Measurements from ENCODE around the gene TSPAN18.
A peak's percentile ranks its signal among the peaks of the same experiment; 100 is the strongest.

TSPAN18 gene

DNA sequence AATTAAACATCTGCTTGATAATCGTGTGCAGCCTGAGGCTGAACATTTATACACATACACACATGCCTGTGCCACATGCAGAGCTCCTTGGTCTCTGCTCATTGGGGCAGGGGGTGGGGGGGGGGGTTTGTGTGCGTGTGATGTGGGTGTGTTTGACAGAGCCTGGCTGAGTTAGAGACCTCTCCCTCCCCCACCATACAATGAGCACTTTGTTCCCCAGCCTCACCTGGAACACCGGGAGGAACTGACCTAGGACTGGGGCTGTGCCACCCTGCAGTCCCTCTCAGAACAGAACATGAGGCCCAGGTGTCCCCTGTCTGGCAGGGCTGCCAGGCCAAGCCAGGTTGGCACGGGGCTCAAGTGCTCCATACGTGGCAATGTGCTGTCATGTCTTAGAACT lies 127.3 kb downstream of the TSPAN18 start:
- no peak for DNase-seq

DNA sequence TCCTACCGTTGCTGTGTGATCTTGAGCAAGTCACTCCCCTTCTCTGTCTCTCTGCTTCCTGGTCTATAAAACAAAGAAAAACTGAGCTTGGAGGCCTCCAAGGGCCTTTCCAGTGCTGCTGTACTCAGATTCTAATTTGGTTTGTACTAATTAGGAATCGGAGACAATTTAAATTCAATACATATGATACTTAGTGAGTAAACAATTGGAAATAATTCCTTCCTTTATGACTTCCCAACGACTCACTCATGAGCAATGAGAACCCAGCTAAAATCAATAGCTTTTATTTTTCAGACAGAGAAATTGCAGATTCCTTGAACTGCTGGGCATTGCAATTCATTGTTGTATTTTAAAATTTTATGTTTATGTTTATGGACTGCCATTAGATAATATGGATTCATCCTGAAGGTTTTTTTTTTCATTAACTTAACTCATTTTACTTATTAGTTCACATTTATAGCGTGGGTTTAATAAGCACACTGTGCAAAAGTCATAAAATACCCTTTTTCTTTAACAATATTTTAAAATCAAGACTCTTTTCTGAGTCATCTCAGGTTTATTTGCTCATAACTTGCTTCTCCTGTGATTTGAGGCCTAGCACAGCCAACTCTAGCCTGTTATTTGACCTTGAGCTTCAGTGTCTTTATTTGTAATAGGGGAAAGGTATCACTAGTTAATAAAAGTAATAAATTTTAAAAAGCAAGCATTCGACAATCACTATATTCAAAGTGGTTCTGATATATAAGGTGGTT lies 128.2 kb downstream of the TSPAN18 start:
- no peak for DNase-seq

DNA sequence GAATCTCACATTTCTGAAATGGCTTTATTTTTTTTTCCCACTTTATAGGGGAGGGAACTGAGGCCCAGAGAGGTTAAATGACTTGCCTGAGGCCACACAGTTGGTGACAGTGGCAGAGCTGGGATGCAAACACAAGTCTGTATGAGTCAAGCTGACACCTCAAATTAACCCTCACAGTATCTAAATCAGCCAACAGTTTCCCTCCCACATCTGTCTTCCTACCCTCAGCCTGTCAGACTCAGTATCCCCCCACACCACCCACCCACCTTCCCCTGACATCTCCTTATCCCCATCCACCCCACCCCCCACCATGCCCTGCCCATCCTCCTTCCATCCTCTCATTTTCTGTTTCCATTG lies 128.7 kb downstream of the TSPAN18 start:
- no peak for DNase-seq

DNA sequence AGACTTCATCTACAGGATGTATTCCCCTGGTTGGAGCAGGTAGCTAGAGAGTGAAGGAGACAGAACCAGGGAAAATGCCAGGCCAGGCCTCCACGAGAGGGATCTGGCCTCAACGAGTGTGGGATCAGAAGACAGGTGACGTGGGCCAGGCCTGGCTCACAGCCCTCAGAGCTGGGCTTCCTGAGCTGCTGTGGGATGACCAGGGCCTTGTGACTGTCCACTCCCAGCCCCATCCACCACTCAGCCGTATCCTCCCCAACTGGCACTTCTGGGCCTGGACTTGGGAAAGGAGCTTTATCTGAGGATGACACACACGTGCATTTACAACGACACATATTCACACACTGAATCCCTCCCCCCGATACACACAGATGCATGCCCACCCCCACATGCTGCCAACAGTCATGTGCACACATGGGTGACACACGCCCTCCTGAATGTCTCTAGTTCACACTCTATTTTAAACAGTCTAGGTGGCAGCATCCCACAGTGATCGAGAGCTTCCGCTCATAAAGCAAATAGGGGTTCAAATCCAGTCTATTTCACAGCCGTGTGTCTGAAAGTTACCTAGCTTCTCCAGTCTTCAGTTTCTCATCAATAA lies 130.8 kb downstream of the TSPAN18 start:
- DNase-seq: no peak

DNA sequence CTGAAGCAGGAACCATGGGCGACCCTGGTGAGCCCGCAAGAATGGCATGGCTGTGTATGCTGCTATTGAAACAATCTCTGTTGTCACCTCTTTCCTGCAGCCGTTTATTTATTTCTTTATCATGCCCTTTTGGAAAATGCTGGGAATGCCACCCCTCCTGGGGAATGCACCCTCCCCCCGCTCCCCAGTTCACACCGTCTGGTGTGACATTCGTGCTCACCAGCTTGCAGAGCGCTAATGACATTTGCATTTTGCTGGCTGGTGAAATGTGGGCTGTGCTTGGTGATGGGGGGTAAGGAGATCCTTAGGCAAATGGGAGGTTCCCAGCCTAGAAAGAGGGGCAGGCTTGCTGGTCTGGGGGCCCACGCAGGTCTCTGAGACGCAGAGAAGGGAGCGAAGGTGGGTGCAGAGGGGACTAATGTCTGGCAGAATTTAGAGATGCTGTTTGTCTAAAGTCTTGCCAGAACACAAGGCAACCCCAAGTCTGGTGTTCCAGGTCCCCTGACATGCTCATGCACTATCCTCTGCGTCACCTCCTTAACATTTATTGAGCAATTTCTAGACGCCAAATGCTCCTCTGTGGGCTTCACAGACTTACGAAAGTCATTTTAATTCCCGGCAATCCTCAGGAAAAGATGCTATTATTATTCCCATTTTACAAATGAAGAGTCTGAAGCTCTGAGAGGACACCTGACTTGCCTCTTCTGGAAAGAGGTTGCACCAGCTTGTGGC lies 132.2 kb downstream of the TSPAN18 start:
- no peak for DNase-seq

DNA sequence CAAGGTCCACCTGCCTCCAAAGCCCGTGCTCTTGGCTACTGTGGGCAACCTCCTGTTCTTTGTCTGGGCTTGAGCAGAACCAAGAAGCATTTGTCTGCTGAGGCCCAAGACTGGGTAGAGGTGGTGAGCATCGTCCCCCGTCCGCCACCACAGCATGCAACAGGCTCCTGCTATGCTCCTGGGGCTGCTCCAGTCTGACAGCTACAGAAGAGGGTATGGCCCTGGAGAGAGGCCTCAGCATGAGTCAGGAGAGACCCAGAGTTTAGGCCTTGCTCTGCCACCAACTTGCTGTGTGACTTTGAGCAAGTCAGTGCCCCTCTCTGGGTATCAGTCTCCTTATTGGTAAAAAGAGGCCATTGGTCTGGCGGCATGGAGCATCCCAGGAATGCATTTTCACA lies 132.8 kb downstream of the TSPAN18 start:
- no peak for DNase-seq

DNA sequence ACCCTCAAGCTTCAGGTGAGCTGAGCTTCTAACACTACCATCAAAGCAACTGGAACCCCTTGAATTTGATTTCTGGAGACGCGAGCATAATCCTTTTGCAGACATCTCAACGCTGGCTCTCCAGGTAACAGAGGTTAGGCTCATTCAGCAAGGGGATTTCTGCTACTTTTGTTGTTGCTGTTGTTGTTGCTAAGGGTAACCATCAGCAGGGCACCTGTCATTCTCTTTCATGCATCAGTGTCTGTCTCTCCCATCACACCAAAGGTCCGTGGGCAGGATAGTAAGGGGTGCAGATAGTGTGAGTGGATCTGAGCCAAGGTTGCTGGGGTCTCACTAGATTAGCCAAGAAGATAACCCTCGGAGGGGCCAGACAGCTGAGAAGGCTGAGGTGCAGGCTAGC lies 133.6 kb downstream of the TSPAN18 start:
- DNase-seq: no peak

DNA sequence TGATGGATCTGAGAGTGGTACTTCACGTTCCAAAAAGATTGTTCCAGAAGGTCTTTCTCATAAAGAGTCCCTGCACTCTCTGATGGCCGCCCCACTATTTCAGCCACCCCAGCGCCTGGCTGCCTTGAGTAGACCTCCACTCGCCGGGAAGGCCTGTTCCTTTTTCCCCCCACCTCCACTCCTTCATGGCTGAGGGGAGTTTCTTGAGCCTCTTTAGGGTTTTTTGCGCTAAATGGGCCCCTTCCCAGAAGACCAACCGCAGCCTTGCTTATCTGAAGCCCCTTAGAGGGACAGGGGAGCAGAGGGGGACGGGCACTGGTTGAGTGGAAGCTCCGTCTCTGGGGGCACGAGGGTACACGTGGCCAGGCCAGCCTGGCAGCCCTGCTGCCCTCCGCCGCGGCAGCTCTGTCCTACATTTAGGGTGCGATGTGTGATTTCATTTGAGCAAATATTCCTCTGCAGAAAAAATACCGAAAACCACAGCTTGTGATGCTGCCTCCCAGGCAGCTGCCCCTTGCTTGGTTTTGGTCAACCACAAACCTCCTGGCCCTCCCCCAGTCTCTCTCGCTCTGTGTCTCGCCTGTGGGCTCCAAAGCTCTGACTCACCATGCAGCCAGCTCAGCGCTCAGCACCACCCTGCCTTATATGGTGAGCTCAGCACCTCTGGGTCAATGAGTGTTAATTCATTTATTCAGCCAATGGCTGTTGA lies 135.2 kb downstream of the TSPAN18 start:
- peak; percentile 84 to 90 for DNase-seq

DNA sequence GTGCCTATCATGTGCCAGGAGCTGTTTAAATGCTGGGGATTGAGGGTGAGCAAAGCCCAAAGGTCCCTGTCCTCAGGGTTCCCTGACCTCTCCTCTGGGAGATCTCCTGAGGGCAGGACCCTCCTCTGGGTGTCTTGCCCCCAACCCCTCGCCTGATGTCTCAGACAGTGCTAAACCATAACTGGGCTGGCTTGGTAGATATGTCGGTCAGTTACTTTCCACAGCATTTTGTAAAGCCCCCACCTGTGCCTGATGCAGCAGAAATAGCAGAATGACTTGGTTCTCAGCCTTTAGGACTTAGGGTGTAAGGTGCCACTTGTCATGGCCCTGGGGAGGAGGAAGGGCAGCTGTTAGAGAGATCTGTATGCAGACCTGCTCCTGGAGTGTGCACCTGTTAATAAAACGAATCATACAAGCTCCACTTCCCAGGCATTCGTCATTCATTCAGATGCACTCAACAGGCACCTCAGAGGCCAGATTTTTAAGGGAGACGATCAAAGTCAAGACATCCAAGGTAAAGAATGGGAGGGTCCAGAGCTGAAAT lies 135.9 kb downstream of the TSPAN18 start:
- no peak for DNase-seq

DNA sequence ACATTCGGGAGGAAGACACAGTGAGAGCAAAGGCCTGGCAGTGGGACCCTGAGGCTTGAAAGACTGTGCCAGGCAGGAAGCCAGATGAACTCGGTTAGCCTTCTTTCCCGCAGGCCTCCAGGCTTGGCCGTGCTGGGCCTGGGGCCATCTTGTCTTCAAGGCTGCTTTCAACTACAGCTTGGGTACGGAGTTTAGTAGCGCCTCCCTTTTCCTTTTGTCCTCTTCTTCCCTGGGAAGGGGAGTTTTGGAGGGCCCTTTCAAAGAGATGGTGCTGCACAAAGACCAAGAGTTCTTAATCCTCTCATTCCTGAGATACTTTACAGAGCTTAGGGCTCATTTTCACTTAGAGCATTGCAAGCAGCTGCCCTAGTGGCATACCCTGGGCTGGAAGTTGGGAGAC lies 136.5 kb downstream of the TSPAN18 start:
- DNase-seq: no peak

DNA sequence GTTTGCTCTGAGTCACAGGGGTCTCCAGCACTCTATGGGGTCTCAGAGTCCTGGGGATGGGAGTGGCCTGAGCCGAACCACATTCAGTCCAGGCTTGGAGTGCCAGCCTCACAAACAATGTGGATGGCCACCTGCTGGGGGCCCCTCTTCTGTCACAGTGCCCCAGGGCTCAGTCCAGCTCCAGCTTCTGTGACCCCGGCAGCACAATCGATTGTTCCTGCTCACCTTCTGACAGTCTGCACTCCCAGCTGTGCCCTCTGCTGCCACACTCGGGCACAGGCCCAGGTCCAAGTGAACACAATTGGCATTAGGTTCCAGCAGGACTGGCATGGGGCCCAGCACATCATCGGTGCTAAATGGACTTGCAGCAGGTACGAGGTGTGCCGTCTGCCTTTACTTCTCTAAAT lies 139.1 kb downstream of the TSPAN18 start:
- DNase-seq: no peak

DNA sequence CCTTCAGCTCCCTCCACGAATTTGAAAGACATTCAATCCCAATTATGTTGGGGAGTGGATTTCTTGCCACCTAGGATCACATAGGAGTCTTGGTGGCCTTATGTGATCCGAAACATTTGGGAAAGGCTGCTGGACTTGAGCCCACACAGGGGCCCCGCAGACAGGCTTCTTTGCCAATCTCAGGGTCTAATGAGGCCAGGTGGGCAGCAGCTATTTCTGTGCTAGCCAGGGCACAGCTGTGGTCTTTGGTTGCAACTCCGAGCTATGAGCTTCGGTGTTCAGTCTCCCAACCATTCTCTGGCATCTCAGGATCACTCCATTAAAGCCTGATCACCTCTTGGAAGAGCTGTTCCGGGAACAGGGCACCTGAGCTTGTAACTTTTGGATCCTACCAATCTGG lies 139.5 kb downstream of the TSPAN18 start:
- DNase-seq: no peak

DNA sequence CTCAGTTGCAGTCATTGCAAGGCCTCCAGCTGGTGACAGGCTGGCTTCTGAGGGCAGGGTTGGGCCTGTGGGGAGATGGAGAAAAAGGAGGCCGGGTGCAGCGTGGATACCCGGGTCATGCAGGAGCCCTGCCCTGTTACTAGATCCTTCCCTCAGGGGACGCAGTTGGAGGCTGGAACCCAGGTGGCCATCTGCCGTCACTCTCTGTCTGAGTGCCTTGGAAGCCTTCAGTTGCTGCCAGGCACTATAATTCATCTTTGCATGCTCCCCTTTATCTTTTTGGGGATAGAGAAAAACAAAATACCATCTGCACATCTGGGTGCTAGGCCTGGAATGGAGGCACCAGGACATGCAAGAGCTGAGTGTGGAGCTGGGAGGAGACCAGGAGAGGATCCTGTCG lies 141.3 kb downstream of the TSPAN18 start:
- no peak for DNase-seq

DNA sequence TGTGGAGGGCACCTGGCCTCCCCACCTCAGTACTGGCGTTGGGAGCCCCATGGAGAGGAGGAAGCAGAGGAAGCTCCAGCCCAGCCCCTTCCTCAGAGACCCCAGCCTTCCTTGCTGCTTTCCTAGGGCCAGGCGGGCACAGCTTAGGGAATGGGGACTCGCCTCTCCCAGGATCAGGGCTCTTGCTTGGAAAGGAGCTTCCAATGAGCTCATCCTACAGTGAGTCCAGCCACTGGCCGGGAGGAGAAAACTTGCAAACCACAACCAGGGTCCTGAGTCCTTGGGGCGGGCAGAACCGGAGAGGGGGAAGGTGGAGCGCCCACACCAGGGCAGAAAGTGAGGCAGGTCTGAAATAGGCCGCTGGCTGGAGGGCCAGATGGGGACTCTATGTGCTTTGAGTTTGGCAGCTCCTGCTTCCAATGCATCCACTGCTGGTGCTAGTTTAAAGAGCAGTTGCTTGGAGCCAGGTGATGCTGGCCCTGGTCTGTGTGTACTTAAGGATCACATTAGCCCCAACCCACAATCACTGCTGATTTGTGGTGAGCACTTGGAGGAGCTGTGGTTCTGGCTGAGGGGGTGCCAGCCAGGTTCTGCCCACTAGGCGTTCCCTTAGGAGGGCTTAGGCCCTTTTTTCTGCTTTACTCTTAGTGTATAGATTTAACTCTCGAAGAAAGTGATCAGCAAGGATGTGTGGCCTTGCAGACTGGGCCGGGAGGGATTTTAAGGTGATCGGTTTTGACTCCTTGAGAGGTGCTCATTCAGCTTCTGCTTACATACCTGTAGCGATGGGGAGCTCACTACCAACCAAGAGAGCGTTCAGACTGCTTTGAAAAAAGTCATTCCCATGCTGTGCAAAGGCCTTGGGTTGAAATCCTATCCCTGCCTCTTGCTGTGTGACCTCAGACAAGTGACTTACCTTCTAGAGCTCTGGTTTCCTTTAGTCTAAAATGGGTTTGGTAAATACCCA lies 142.0 kb downstream of the TSPAN18 start:
- no peak for DNase-seq

DNA sequence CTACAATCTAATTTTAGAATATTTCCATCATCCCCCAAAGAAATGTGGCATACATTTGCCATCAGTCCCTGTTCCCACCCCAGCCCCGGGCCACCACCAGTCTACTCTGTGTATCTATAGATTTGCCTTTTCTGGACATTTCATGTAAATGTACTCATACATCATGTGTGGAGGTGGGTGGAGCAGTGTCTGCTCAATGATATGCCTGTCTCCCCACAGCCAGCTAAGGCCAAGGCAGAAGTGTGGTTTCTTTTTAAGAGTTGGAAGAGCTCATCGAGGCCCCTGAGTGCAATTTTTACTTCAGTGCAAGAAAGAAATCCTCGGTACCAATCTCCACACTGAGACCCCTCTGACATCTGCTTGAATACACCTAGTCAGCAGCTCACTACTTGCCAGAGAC lies 143.4 kb downstream of the TSPAN18 start:
- DNase-seq: no peak

DNA sequence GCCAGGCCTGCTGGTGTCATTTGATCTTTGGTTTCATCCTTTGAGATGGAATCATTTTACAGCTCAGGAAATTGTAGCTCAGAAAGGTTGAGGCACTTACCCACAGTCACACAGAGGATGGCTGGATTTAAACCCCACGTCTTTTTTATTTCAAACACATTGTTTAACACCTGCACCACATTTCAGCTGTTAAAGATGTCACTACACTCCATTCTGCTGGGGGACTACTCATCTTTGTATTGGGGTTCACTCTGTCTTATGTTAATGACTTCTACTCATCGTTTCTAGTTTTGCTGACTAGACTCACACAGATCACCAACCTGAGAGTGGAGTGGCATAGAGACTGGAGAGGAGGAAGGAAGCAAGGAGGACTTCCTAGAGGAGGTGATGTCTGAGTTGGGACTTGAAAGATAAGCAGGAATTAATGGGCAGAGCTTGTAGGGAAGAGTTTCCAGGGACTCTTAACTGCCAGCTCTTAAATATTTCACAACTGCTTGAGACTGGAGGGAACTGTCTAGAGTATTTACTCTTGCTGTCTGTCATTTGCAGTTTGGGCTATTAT lies 143.9 kb downstream of the TSPAN18 start:
- no peak for DNase-seq

DNA sequence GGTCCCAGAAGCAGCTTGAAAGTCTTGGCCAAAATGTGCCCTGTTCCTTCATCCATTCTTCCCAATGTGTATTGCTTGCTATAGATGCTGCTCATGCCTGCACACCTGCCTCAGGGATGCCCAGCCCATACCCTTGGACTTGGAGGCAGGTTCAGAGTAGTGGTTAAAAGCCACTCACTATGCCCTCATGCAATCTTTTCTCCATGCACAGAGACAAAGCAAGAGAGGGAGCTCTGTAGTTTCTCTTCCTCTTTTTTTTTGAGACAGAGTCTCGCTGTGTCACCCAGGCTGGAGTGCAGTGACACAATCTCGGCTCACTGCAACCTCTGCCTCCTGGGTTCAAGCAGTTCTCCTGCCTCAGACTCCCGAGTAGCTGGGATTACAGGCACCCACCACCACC lies 144.9 kb downstream of the TSPAN18 start:
- DNase-seq: peak; percentile 20 to 33

DNA sequence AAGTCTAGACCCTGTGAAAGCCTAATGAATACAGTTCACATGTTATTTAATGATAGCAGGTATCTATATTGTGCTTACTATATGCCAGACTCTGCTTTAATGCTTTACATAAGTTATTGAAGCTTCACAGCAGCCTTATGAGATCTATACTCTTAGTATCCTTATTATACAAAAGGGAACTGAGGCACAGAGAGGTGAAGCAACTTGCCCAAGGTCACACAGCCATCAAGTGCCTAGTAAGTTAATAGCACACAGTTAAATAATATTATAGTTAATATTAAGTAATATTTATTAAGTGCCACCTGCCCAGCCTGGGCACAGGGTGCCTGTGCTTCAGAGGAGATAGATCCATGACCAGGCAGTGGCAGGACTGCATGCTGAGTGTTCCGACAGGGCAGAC lies 145.8 kb downstream of the TSPAN18 start:
- no peak for DNase-seq

DNA sequence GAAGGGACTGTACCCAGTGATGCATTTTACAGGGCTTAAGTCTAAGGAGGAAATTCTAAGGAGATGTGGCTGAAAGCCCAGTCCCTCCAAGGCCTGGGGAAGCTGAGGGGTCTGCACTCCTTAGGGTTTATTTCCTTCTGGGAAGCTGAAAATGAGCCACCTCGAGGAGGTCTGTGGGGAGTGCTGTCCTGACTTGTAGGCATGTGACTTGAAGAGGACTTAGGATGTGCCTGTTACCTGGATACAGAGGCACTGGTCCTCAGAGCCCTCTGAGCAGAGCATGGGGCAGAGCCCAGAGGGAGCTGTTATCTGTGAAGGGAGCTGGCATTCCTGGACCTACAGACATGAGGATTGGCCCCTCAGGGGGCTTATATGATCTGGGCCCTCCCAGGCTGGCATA lies 146.8 kb downstream of the TSPAN18 start:
- no peak for DNase-seq

DNA sequence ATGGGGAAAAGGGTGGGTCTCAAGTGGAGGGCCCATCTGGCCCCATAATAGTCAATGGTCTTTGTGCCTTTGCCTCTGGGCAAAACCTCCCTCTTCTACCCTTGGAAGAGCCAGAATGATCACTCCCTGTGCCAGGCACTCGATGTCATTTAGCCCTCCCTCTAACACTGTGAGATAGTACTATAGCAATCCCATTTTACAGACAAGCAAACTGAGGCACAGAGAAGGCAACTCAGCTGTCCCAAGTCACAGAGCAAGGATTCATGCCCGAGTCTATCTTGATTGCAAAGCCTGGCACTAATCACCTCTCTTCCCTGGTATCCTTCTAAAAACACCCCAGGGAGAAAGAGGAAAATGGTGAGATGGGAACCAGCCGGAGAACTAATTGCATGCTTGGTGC lies 147.5 kb downstream of the TSPAN18 start:
- no peak for DNase-seq

DNA sequence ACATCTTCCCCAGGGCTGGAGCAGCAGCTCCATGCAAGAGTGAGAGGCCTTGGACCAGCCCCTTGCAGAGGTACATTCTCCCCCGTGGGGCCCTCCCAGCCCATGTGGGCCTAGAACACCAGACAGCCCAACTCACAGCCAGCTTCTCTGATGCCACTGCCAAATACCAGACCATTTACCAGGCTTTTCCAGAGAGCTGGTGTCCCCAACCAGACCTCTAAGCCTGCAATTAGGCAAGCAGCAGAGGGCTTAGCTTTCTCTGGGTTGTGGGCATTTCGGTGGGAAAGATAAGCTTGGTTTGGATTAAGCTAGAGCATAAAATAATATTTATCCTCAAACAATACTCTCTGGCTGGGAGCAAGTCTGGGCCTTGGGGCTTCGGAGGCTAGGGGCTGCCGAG lies 148.3 kb downstream of the TSPAN18 start:
- no peak for DNase-seq

DNA sequence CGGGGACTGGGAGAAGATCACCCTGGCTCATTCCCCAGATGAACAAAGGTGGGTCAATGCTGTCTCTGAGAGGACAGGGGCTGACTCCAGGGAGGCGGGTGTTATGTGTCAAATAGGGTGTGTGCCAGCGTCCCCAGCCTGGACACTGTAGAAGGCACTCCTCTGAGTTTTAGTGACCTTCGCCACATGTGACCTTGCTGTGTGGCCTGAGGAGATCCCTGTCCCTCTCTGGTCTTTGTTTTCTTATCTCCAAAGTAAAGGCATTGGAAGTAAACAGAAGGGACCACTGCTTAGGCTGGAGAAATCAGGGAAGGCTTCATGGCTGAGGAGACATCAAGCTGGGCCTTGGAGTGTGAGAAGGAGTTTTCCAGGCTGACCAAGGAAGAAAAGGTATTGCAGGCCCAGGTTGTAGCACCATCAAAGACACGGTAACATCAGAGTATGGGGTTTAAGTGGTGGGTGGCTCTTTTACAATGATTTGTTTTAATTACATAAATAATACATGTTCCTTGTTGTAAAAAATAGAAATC lies 149.5 kb downstream of the TSPAN18 start:
- no peak for DNase-seq
